Lower leg skin (tissue), 3 donors: ENCODE data around the gene RBM33.

Experiments used
- POLR2A ChIP-seq, 2 donors: fragments of 450-650 bp; IDR thresholded peaks; one replicate each; pipeline ENCODE4 v1.6.1; 2016 to 2017; ENCODE audit warnings: antibody characterized with exemption in 2 of 2, mild to moderate bottlenecking in 1 of 2, moderate library complexity in 1 of 2
- TF ChIP-seq, protein P1 (sequence below), 3 donors: fragments of 450-650 bp; IDR thresholded peaks; one replicate each; pipeline ENCODE4 v1.5.1; 2016; ENCODE audit warnings: antibody characterized with exemption in 3 of 3, mild to moderate bottlenecking in 3 of 3, moderate library complexity in 2 of 3

DNA sequence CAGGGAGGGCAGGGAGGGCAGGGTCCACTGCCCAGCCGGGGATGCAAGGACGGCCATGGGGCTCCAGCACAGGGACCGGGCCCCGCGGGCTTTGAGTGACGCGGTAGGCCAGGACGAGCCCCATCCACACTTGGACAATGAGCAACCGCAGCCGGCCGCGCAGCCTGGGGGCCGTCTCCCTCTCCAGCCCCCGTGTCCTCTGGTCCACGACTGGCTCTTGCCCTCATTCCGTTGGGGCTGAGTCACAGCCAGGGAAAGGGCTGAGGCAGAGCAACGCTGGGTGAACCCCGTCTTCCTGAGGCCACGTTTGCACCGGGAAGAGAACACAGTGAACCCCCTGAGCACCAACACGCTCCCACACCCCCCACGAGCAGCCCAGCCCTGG lies 144.1 kb downstream of the RBM33 start:
- TF ChIP-seq, protein P1, sequence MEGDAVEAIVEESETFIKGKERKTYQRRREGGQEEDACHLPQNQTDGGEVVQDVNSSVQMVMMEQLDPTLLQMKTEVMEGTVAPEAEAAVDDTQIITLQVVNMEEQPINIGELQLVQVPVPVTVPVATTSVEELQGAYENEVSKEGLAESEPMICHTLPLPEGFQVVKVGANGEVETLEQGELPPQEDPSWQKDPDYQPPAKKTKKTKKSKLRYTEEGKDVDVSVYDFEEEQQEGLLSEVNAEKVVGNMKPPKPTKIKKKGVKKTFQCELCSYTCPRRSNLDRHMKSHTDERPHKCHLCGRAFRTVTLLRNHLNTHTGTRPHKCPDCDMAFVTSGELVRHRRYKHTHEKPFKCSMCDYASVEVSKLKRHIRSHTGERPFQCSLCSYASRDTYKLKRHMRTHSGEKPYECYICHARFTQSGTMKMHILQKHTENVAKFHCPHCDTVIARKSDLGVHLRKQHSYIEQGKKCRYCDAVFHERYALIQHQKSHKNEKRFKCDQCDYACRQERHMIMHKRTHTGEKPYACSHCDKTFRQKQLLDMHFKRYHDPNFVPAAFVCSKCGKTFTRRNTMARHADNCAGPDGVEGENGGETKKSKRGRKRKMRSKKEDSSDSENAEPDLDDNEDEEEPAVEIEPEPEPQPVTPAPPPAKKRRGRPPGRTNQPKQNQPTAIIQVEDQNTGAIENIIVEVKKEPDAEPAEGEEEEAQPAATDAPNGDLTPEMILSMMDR (IDR thresholded peaks at IDR 0.05): no peak
- no peak for TF ChIP-seq POLR2A (IDR thresholded peaks at IDR 0.05)
